ENCODE results near the gene INSIG2. TPM values are rescaled to one million over a fixed set of nuclear protein-coding genes. Genes with fewer than 3 reads are reported as not detected.

Gene INSIG2
- total RNA-seq, 1 donor from 2014 or later, result 17.1 TPM

DNA sequence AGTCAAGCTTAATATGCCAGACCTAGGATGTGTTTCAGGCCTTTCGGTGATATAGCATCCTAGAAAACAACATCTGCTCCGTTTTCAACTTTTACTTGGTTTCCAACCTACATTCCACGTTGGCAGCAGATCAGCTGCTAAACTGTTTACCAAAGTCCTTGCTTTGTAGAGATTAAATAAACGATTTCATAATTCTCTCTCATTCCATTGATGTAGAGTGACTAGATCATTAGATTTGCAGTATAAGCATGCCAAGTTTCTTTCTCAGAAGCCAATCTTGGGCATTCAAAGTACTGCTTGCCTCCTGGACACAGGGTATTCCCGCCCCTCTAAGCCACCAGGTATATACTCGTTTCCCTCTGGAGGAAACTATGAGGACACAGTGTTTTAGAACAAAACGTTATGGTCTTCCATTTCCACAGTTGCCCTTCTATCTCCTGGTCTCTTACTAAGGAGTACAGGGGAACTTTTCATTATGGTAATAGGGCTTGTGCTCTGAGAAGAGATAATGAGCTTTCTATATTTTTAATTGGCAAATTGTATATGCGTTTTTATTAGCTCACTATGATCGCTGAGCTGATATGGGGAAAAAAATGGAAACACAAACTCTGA is 10.5 kb upstream of the INSIG2 start:
- TF ChIP-seq, protein P1, sequence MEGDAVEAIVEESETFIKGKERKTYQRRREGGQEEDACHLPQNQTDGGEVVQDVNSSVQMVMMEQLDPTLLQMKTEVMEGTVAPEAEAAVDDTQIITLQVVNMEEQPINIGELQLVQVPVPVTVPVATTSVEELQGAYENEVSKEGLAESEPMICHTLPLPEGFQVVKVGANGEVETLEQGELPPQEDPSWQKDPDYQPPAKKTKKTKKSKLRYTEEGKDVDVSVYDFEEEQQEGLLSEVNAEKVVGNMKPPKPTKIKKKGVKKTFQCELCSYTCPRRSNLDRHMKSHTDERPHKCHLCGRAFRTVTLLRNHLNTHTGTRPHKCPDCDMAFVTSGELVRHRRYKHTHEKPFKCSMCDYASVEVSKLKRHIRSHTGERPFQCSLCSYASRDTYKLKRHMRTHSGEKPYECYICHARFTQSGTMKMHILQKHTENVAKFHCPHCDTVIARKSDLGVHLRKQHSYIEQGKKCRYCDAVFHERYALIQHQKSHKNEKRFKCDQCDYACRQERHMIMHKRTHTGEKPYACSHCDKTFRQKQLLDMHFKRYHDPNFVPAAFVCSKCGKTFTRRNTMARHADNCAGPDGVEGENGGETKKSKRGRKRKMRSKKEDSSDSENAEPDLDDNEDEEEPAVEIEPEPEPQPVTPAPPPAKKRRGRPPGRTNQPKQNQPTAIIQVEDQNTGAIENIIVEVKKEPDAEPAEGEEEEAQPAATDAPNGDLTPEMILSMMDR (IDR thresholded peaks at IDR 0.05; ENCODE audit: insufficient read depth, low read length, poor library complexity, severe bottlenecking), result no peak
- Histone ChIP-seq H3K27me3 (ENCODE audit: control insufficient read depth, insufficient read depth, low read length) (no peaks in the 10 kb centered on the region), H3K4me3 (ENCODE audit: low read depth, low read length) (no peak overlapping the region), H3K36me3 (ENCODE audit: control insufficient read depth, insufficient read depth, low read length) (no peaks in the 10 kb centered on the region)
- DNase-seq (ENCODE audit: low read depth), result no peak

DNA sequence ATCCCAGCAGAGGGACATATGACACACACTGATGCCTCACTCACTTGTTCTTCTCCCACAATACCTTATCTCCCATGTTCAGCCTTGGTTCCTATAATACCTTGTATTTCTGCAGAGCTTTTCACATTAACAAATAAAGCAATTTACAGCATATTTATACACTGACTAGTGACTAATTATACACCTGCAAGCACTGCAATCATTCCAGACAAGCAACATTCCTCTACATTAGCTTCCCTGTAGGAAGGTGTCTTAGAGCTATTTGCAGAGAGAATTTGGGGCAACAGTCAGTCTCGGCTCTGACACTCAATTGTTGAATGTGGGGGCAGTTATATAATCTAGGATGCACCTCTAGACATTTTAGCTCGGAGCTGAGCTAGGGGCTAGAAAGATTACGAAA is 9.5 kb upstream of the INSIG2 start:
- no peak for DNase-seq (ENCODE audit: low read depth)
- H3K27me3 ChIP-seq (ENCODE audit: control insufficient read depth, insufficient read depth, low read length), result no peaks in the 10 kb centered on the region
- no peak overlapping the region for H3K4me3 ChIP-seq (ENCODE audit: low read depth, low read length)
- TF ChIP-seq, protein P1 (IDR thresholded peaks at IDR 0.05; ENCODE audit: insufficient read depth, low read length, poor library complexity, severe bottlenecking), result no peak
- H3K36me3 ChIP-seq (ENCODE audit: control insufficient read depth, insufficient read depth, low read length), result no peaks in the 10 kb centered on the region

DNA sequence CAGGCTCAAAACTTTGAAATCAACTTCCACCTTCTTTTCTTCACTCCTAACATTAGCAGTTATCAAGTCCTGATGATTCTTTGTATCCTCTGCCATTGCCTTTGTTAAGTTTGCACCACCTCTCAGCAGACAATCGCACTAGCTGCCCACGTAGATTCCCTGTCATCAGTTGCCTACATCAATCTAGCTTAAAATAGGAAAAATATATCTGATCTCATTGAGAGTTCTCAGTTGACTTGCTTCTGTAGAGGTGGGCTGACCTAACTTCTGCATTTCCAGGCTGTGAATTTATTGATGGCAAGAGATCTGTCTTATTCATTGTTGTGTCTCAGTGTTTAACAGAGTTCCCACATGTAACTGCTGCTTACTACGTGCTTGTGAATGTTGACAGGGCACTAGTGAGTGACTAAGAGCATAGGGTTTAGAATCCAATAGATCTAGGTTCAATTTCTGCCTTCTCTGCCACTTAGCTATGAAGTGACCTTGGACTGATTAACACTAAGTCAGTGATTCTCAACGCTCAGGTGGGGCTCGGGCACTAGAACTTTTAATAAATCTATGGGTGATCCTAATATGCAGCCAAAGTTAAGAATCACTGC is 3.7 kb upstream of the INSIG2 start:
- no peak overlapping the region for H3K4me3 ChIP-seq (ENCODE audit: low read depth, low read length)
- TF ChIP-seq, protein P1 (IDR thresholded peaks at IDR 0.05; ENCODE audit: insufficient read depth, low read length, poor library complexity, severe bottlenecking), result no peak
- no peaks in the 10 kb centered on the region for H3K27me3 ChIP-seq (ENCODE audit: control insufficient read depth, insufficient read depth, low read length)
- no peaks in the 10 kb centered on the region for H3K36me3 ChIP-seq (ENCODE audit: control insufficient read depth, insufficient read depth, low read length)
- no peak for DNase-seq (ENCODE audit: low read depth)

DNA sequence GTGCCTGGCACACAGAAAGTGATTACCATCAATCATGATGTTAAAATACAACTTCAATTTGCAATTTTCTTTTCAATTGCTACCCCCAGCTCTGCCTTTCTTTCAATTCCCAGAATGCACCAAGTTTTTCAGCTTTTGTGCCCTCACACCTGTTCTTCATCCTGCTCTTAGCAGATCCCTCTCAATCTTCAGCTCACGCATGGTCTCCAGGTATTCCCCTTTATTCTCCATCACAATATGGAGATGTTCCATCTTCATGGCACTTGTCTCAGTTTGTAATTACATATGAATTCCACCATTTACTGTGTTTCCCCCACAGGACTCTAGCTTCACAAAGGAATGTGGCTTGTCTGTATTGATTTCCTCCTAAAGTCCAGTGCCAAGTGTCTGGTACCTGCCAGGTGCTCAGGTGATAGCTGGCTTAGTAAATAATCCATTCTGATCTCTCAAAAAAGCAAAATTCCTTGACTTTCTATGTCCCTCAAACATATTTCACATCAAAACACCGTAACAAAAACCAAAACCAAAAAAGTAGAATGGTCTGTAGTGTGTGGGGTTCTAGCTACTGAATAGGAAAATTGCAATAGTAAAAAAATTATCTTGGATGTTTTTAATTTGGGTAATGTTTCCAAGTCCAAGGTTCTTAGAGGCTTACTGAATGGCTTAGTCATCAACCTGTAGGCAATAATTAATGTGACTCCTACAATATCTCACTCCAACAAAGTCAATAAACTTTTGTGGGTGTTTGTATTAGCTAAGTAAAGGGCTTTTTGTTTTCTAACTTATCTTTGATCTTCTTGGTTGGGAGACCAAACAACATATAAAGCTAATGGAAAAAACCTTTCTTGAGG is 2.9 kb upstream of the INSIG2 start:
- Histone ChIP-seq H3K27me3 (ENCODE audit: control insufficient read depth, insufficient read depth, low read length) (no peaks in the 10 kb centered on the region), H3K4me3 (ENCODE audit: low read depth, low read length) (no peak overlapping the region), H3K36me3 (ENCODE audit: control insufficient read depth, insufficient read depth, low read length) (no peaks in the 10 kb centered on the region)
- DNase-seq (ENCODE audit: low read depth), result no peak
- TF ChIP-seq, protein P1 (IDR thresholded peaks at IDR 0.05; ENCODE audit: insufficient read depth, low read length, poor library complexity, severe bottlenecking), result no peak

DNA sequence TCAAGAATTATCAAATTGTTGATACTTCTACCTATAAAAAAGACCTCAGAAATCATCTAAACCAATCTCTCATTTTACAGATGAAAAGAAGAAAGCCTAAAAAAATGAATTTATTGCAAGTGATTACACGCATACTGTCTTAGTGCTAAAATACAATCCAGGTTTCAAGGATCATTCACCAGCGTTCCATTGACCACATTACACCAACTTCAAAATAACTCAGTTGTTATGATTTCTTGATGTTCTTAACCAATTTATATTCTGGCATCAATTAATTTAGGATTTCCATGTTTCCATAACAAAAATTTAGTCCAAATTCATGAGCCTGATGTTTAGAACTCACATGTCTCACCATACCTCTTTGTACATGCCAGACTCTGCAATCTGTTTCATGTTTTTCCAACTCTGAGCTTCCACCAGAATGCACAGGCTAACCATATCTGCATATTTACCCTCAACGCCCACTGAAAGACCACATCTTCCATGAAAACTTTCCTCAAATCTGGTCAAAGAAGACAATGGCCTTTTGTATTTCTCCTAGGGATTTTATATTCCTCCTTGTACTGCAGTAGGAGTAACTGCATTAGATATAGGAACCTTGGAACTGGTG is 2.1 kb upstream of the INSIG2 start:
- Histone ChIP-seq H3K36me3 (ENCODE audit: control insufficient read depth, insufficient read depth, low read length) (no peaks in the 10 kb centered on the region), H3K4me3 (ENCODE audit: low read depth, low read length) (no peak overlapping the region), H3K27me3 (ENCODE audit: control insufficient read depth, insufficient read depth, low read length) (no peaks in the 10 kb centered on the region)
- no peak for DNase-seq (ENCODE audit: low read depth)
- TF ChIP-seq, protein P1 (IDR thresholded peaks at IDR 0.05; ENCODE audit: insufficient read depth, low read length, poor library complexity, severe bottlenecking), result no peak

Measured in kidney epithelial cell (primary cell).